ENCODE results near the gene MCM8.

- no peak for TF ChIP-seq POLR2A (IDR thresholded peaks at IDR 0.05)
- no peak for TF ChIP-seq CTCF (IDR thresholded peaks at IDR 0.05)
Measured at GRCh38 chr20:6017880-6018279, 67.4 kb downstream of the MCM8 start.
